IMR-90 (cell line): ENCODE results near the gene MAOB. TPM values are rescaled to one million over a fixed set of nuclear protein-coding genes. Genes with fewer than 3 reads are reported as not detected.

Experiments used
- ATAC-seq: fragments of 200-7000 bp; cut with Tn5 transposase; 2 replicates; pipeline ENCODE4 v1.9.1; 2020; ENCODE audit warnings: low read depth, mild to moderate bottlenecking, moderate library complexity
- BruUV-seq: library from RNA; stranded (reverse); fragments of 400-500 nt; replicated peaks from 2 replicates; lab custom pipeline; 2021; lab: Mats Ljungman, UMichigan
- CTCF ChIA-PET: fragments of 300-600 bp; formaldehyde crosslinking; extraction: SDS; loops from one replicate; lab custom pipeline; 2021; ENCODE audit warnings: antibody characterized with exemption; lab: Yijun Ruan, JAX
- POLR2A ChIA-PET: fragments of 300-600 bp; sonication (Branson Sonifier 250); formaldehyde crosslinking; loops from one replicate; lab custom pipeline; 2022; ENCODE audit warnings: antibody characterized with exemption; ENCODE audit not compliant: unreplicated experiment; lab: Charles Lee
- DNase-seq: peaks from one replicate; pipeline ENCODE4 v3.0.0; 2013
- H2AFZ ChIP-seq: replicated peaks from 2 replicates; pipeline ENCODE3; 2013; ENCODE audit warnings: low read length, mild to moderate bottlenecking; ENCODE audit not compliant: poor library complexity
- H2AK5ac ChIP-seq: 2 replicates; pipeline ENCODE4 v1.6.1; 2013; ENCODE audit warnings: low read depth, low read length, inconsistent platforms
- H2AK9ac ChIP-seq: replicated peaks from 2 replicates; pipeline ENCODE3; 2013; ENCODE audit warnings: mild to moderate bottlenecking, low read depth, low read length, moderate library complexity; ENCODE audit not compliant: poor library complexity
- H2BK120ac ChIP-seq: 2 replicates; pipeline ENCODE4 v1.6.1; 2013; ENCODE audit warnings: low read depth, low read length, inconsistent platforms
- H2BK15ac ChIP-seq: 3 replicates; pipeline ENCODE4 v1.6.1; 2013; ENCODE audit warnings: low read depth, low read length, inconsistent platforms
- H2BK20ac ChIP-seq: 2 replicates; pipeline ENCODE4 v1.6.1; 2013; ENCODE audit warnings: low read depth, mild to moderate bottlenecking, inconsistent platforms, low read length, moderate library complexity
- H2BK5ac ChIP-seq: 2 replicates; pipeline ENCODE4 v1.6.1; 2013; ENCODE audit warnings: mild to moderate bottlenecking, low read depth, low read length, inconsistent platforms; ENCODE audit not compliant: poor library complexity, severe bottlenecking
- H3K14ac ChIP-seq: replicated peaks from 2 replicates; pipeline ENCODE4 v1.6.1; 2013; ENCODE audit warnings: low read depth, low read length, inconsistent platforms
- H3K18ac ChIP-seq: 2 replicates; pipeline ENCODE4 v1.6.1; 2013; ENCODE audit warnings: low read depth, low read length, control low read depth
- H3K23ac ChIP-seq: 2 replicates; pipeline ENCODE4 v1.6.1; 2013; ENCODE audit warnings: low read depth, low read length, inconsistent platforms
- H3K27ac ChIP-seq: 2 replicates; pipeline ENCODE4 v1.5.1; 2013; ENCODE audit warnings: mild to moderate bottlenecking, control low read depth, low read length; ENCODE audit not compliant: insufficient read depth
- H3K27me3 ChIP-seq: 2 replicates; pipeline ENCODE4 v1.6.1; 2013; ENCODE audit warnings: low read length; ENCODE audit not compliant: control insufficient read depth, insufficient read depth
- H3K36me3 ChIP-seq: 2 replicates; pipeline ENCODE4 v1.6.1; 2013; ENCODE audit warnings: low read length, mixed read lengths; ENCODE audit not compliant: control insufficient read depth, insufficient read depth
- H3K4ac ChIP-seq: 2 replicates; pipeline ENCODE4 v1.6.1; 2013; ENCODE audit warnings: low read depth, low read length, inconsistent platforms
- H3K4me1 ChIP-seq: 2 replicates; pipeline ENCODE4 v1.6.1; 2013; ENCODE audit warnings: low read length, mixed read lengths; ENCODE audit not compliant: control insufficient read depth, insufficient read depth
- H3K4me2 ChIP-seq: 2 replicates; pipeline ENCODE4 v1.6.1; 2013; ENCODE audit warnings: low read depth, mild to moderate bottlenecking, control low read depth, low read length, moderate library complexity
- H3K4me3 ChIP-seq: 2 replicates; pipeline ENCODE4 v1.5.1; 2013; ENCODE audit warnings: low read depth, mild to moderate bottlenecking, control low read depth, low read length, moderate library complexity; ENCODE audit not compliant: insufficient read depth
- H3K56ac ChIP-seq: 2 replicates; pipeline ENCODE4 v1.6.1; 2013; ENCODE audit warnings: low read length, inconsistent platforms; ENCODE audit not compliant: insufficient read depth; ENCODE audit errors: extremely low read depth
- H3K79me1 ChIP-seq, 2 experiments: 2 replicates each; pipeline ENCODE4 v1.6.1; 2013; ENCODE audit warnings: low read length in 2 of 2, inconsistent platforms in 1 of 2, low read depth in 1 of 2
- H3K9ac ChIP-seq: 2 replicates; pipeline ENCODE4 v1.6.1; 2013; ENCODE audit warnings: low read depth, low read length, control low read depth
- H3K9me1 ChIP-seq: 2 replicates; pipeline ENCODE4 v1.6.1; 2013; ENCODE audit warnings: low read length, inconsistent platforms; ENCODE audit not compliant: insufficient read depth
- H3K9me3 ChIP-seq: 2 replicates; pipeline ENCODE4 v1.6.1; 2013; ENCODE audit warnings: low read length; ENCODE audit not compliant: control insufficient read depth, insufficient read depth
- H4K20me1 ChIP-seq: 2 replicates; pipeline ENCODE4 v1.6.1; 2013; ENCODE audit warnings: low read length, inconsistent platforms; ENCODE audit not compliant: insufficient read depth
- H4K5ac ChIP-seq: 2 replicates; pipeline ENCODE4 v1.6.1; 2013; ENCODE audit warnings: mild to moderate bottlenecking, low read depth, low read length, control low read depth
- H4K8ac ChIP-seq, 2 experiments: 2 replicates each; pipeline ENCODE4 v1.6.1; 2013; ENCODE audit warnings: low read depth in 2 of 2, low read length in 2 of 2, control low read depth in 1 of 2, inconsistent platforms in 1 of 2
- H4K91ac ChIP-seq: 2 replicates; pipeline ENCODE4 v1.6.1; 2013; ENCODE audit warnings: low read depth, low read length, inconsistent platforms; ENCODE audit not compliant: insufficient read depth
- CEBPB ChIP-seq: IDR thresholded peaks from 2 replicates; pipeline ENCODE4 v1.6.1; 2012; ENCODE audit warnings: low read depth, low read length, improper control_type of control experiment
- CHD1 ChIP-seq: IDR thresholded peaks from 2 replicates; pipeline ENCODE4 v1.6.1; 2012; ENCODE audit warnings: low read depth, low read length, improper control_type of control experiment
- ELK1 ChIP-seq: fragments of 150-350 bp; IDR thresholded peaks from 2 replicates; pipeline ENCODE4 v1.6.1; 2016; ENCODE audit warnings: low read depth, mild to moderate bottlenecking, low read length, moderate library complexity, borderline replicate concordance
- MAFK ChIP-seq: IDR thresholded peaks from 2 replicates; pipeline ENCODE4 v1.6.1; 2012; ENCODE audit warnings: low read depth, low read length, improper control_type of control experiment
- RFX5 ChIP-seq: IDR thresholded peaks from 2 replicates; pipeline ENCODE4 v1.8.0; 2012; ENCODE audit warnings: low read depth, mild to moderate bottlenecking, low read length, moderate library complexity
- WGBS, 2 experiments: methylation state at CpG; one replicate each; pipeline versions ENCODE4 v1.1.5 to v1.1.7; 2013; ENCODE audit warnings: missing lambda C conversion rate in 2 of 2; ENCODE audit not compliant: insufficient read length in 1 of 2; ENCODE audit errors: extremely low coverage in 2 of 2; 5-methylcytosine and 5-hydroxymethylcytosine counted together
- dilution Hi-C: fragments of 300-500 bp; cut with HindIII; formaldehyde crosslinking; loops from one replicate; pipeline ENCODE4 v1.14.3; 2018; ENCODE audit warnings: low sequenced_read_pairs; ENCODE audit not compliant: unreplicated experiment
- in situ Hi-C: fragments of 300-500 bp; cut with MboI; formaldehyde crosslinking; loops from 3 replicates; pipeline ENCODE4 v1.14.3; 2019; ENCODE audit warnings: low sequenced_read_pairs, inconsistent platforms, mixed read lengths
- intact Hi-C: fragments of 100-400 bp; cut with micrococcal nuclease; formaldehyde crosslinking; loops from 2 replicates; pipeline ENCODE4 v1.10.0; 2022
- polyA plus RNA-seq, 3 experiments: library from polyadenylated mRNA; depleted of rRNA; stranded (reverse); fragments of >200 nt; gene quantifications; 2 replicates each; pipeline ENCODE4 v1.2.3, GENCODE V29; 2012; ENCODE audit warnings: low replicate concordance in 1 of 3
- total RNA-seq: library from RNA; depleted of rRNA; stranded (reverse); fragments of >200 nt; gene quantifications from 2 replicates; pipeline ENCODE4 v1.2.3, GENCODE V29; 2012

MAOB gene
- total and polyA plus RNA-seq, 2 of the 4 experiments (the other 2 are of a cell fraction): 0.36 to 0.46 TPM

GRCh38 chrX:43866423-43866822 lies 15.8 kb downstream of the MAOB start:
- WGBS, 2 experiments: no CpG with 5 or more reads among the region's 4 CpGs
- no peak overlapping the region for H2BK20ac ChIP-seq
- H2AK9ac ChIP-seq: no peak overlapping the region
- CTCF ChIA-PET: no interaction called here
- H3K27me3 ChIP-seq: no peaks in the 10 kb centered on the region; the same call in 1 of the 2 replicates
- in situ Hi-C loops: no loop called here
- no peaks in the 10 kb centered on the region for H3K79me1 ChIP-seq
- intact Hi-C loops: no loop called here
- no peak overlapping the region for H2AK5ac ChIP-seq
- no peaks in the 10 kb centered on the region for H3K9me1 ChIP-seq
- H4K91ac ChIP-seq: no peak overlapping the region
- H4K5ac ChIP-seq: no peak overlapping the region
- H3K4ac ChIP-seq: no peak overlapping the region
- dilution Hi-C loops: no loop called here
- no peaks in the 10 kb centered on the region for H3K4me1 ChIP-seq
- POLR2A ChIA-PET: no interaction called here
- H3K14ac ChIP-seq: no peak overlapping the region
- H3K36me3 ChIP-seq: no peaks in the 10 kb centered on the region
- H3K27ac ChIP-seq: no peak overlapping the region
- H4K8ac ChIP-seq: no peak overlapping the region
- H3K4me3 ChIP-seq: no peak overlapping the region
- no TSS peak for BruUV-seq
- no peak overlapping the region for H2AFZ ChIP-seq
- no peak overlapping the region for H3K56ac ChIP-seq
- H3K9ac ChIP-seq: no peak overlapping the region
- no peak overlapping the region for H2BK15ac ChIP-seq
- no peaks in the 10 kb centered on the region for H3K9me3 ChIP-seq
- no peak overlapping the region for H3K4me2 ChIP-seq
- H2BK5ac ChIP-seq: no peak overlapping the region
- H4K20me1 ChIP-seq: no peaks in the 10 kb centered on the region
- H3K23ac ChIP-seq: no peak overlapping the region
- no peak overlapping the region for H2BK120ac ChIP-seq
- H3K18ac ChIP-seq: no peak overlapping the region
- TF ChIP-seq RFX5 (no peak), MAFK (no peak), CEBPB (0 out of 2 replicates have a peak, but pooled peaks have one; percentile 14), CHD1 (no peak), ELK1 (no peak)
- no peak for ATAC-seq
- DNase-seq: no peak
